GM21619 (cell line): Measurements from ENCODE around the gene INSYN1.
"Not testable (repeated sequence)": the region's sequence is repeated elsewhere in the genome, so short reads cannot be mapped to it uniquely, and the experiment has no call there.

Experiments used
- ATAC-seq: cut with Tn5 transposase; IDR thresholded peaks from one replicate; pipeline ENCODE4 v1.9.1; 2021; ENCODE audit not compliant: unreplicated experiment

INSYN1 gene

DNA sequence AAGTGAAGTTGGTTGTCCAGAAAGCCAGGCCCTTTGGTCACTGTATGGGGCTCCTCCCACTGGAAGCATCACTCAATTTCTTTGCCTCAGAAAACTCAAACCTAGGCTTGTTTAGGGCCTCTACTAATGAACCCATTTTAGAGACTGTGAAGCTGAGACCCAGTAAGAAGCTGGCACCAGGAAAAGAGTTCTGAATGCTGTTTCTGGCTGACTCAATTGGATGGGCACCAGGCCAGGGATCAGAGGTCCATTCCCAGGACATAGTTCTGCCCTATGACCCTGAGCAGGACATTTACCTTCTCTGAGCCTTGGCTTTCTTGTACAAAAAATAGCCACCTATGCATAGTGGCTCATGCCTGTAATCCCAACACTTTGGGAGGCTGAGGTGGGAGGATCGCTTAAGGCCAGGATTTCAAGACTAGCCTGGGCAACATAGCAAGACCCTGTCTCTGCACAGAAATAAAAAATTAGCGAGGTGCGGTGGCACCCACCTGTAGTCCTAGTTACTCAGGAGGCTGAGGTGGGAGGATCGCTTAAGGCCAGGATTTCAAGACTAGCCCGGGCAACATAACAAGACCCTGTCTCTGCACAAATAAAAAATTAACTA, 38.4 kb downstream of the INSYN1 start:
- ATAC-seq = no peak

DNA sequence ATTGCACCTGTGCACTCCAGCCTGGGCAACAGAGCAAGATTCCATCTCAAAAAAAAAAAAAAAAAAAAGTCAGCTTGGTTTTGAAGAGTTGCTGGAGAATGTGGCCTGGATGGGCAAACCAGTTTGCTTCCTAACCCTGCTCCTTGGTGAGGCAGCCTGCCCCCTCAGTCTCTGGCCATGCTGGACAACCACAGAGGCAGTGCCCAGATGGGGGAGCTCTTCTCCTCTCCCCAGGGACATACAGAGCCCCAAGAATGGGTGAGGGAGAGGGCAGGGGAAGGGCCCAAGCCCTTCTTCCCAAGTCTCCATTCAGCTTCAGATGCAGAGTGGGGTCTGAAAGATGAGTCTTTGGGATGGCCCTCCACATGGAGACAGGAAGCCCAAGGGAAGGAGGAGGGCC, 41.0 kb downstream of the INSYN1 start:
- no peak for ATAC-seq

DNA sequence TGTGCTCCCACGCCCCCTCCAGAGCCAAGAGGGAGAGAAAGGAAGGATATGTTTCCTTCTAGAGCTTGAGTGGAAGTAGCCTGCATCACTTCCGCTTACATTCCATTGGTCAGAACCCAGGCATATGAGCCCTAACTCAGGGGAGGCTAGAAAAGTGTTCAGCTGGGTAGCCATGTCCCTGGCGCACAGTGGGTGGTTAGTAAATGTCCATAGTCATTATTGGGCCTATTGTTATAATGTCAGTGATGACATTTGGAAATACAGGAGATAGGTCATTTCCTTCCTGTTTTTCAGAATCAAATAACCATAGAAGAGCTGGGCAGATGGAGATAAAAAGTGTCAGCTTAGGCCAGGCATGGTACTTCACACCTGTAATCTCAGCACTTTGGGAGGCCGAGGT, 41.6 kb downstream of the INSYN1 start:
- ATAC-seq = no peak

DNA sequence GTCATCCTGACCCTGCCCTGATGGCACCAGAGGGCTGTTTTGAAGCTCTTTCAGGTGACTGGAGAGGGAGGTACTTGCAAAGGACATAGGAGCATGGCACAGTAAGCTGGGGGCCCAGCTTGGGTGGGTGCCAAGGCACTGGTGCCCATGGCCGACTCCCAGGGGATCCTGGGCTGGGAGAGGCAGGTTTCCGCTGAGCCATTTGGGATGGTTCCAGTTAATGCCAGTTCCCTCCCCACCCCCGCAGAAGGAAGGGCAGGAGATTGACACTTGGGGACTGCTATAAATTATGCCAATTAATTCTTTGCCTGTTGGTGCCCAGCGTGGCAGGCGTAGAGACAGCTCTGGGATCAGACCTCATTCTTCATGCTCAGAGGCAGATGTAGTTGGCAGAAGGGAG, 42.8 kb downstream of the INSYN1 start:
- ATAC-seq = no peak

DNA sequence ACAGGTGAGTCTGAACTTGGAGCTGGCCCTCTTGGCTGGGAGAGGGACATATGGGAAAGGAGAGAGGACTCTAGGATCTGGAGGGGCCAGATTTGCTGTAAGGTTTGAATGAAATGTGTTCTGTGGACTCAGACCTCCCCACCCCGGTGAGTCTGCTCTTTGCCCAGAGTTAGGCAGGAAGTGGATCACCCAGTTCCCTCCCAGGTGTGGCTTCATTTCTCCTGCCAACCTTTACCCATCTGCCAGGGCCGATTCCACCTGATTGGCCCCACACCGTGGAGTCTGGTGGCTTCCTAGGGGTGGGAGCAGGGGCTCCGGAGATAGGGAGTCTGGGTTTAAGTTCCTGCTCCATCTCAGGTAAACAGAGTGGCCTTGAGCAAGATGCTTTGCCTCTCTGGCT, 43.5 kb downstream of the INSYN1 start:
- ATAC-seq = no peak

DNA sequence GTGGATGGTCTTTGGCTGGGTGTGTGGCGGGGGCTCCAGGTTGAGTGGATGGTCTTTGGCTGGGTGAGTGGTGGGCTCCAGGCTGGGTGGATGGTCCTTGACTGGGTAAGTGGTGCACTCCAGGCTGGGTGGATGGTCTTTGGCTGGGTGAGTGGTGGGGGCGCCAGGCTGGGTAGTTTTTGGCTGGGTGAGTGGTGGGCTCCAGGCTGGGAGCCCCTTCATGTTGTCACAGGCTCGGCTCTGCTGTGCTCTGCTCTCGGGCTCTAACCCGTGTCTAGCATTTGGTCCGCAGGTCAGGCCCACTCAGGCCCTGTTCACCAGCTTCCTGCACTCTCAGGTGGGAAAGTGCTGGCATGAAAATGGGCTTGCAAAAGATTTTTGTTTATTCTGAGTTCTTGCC, 43.9 kb downstream of the INSYN1 start:
- no peak for ATAC-seq

DNA sequence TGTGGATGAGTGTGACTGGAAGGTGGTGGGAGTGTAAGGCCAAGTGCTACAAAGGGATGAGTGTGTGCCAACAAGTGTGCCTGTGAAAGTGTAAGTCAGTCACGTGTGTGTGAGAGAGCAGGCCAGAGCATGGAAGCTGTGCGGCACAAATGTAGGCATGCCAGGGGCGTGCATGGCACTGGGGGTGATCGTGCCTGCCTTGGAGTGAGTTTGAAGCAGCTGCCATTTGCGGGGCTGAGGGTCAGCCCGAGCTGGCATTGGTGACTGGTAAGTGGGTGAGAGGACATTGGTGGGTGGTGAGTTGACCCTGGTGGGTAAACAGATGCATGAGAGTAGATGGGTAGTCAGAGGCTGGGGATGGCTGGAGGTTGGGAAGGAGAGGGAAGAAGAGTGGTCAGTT, 44.5 kb downstream of the INSYN1 start:
- no peak for ATAC-seq

DNA sequence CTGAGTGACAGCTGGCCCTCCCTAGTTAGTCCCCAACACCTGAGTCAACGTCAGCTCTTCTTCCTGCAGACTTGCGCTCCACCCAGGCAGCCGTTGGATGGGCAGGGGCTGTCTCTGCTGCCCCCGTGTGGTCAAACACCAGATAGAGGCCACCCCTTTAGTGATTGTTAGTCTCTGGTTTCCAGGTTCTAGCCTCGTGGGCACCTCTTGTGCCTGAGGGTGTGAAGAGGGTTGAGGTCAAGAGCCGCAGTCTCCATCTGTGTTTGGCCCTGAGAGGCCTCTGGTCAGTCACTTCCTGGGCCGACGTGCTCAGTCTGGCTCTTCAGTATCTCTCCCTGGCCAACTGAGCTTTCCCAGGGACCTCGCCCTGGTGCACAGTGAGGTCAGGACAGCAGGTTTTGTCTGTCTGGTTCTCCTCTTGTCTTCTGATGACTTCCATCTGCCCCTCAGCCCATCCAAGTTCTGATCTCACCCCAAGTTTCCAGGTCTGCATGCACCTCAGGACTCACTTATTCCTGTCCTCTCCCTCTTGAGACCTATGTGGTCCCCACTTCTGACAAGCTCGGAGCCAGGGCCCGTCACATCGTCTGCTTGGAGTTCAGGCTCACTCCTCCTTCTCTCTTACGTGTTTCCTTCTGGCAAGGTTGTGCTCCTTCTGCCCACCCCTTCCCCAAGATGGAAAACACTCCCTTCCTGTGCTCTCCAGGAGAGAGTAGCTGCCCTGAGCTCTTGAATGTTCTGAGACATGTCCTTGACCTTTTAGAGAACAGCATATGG, 48.1 kb downstream of the INSYN1 start:
- ATAC-seq = no peak

DNA sequence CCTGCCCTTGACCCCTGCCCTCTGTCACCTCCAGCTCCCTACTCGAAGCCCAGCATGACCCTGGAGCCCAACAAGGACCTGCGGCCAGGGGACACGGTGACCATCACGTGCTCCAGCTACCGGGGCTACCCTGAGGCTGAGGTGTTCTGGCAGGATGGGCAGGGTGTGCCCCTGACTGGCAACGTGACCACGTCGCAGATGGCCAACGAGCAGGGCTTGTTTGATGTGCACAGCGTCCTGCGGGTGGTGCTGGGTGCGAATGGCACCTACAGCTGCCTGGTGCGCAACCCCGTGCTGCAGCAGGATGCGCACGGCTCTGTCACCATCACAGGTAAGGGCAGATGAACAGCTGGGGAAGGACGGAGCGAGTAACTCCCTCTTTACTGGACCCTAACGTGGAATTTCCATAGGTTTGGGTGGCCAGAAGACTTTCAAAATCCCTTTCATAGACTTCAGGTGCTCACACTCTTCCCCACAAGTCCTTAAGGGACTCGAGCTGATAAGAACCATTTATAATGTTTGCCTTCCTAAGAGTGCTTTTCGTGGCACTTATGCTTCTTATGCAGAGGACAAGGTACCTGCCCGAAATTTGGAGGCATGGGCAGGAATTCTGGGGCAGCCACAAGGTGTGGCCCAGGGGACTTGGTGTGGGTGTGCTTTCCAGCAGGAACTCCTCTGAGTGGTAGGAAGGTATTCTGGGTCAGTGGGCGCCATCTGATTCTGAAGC, 48.8 kb downstream of the INSYN1 start:
- not testable (repeated sequence) for ATAC-seq

DNA sequence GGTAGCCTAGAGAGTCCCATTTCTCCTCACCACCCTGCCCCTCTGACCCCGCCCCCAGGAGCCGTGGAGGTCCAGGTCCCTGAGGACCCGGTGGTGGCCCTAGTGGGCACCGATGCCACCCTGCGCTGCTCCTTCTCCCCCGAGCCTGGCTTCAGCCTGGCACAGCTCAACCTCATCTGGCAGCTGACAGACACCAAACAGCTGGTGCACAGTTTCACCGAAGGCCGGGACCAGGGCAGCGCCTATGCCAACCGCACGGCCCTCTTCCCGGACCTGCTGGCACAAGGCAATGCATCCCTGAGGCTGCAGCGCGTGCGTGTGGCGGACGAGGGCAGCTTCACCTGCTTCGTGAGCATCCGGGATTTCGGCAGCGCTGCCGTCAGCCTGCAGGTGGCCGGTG, 49.5 kb downstream of the INSYN1 start:
- not testable (repeated sequence) for ATAC-seq

DNA sequence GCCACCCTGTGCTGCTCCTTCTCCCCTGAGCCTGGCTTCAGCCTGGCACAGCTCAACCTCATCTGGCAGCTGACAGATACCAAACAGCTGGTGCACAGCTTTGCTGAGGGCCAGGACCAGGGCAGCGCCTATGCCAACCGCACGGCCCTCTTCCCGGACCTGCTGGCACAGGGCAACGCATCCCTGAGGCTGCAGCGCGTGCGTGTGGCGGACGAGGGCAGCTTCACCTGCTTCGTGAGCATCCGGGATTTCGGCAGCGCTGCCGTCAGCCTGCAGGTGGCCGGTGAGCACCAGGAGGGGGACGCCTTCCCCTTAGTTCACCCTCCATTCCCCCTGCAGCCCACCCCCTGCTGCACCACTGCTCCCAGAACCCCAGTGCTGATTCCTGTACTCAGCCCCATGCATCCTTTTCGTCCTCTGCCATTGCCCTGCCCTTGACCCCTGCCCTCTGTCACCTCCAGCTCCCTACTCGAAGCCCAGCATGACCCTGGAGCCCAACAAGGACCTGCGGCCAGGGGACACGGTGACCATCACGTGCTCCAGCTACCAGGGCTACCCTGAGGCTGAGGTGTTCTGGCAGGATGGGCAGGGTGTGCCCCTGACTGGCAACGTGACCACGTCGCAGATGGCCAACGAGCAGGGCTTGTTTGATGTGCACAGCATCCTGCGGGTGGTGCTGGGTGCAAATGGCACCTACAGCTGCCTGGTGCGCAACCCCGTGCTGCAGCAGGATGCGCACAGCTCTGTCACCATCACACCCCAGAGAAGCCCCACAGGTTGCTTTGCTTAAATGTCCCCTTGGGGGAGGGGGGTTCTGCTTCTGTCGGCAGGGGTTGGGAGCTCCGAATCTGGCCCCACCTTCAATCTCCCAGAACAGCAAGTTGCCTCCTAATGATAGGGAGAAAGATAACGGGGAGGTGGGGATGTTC, 50.6 kb downstream of the INSYN1 start:
- not testable (repeated sequence) for ATAC-seq

DNA sequence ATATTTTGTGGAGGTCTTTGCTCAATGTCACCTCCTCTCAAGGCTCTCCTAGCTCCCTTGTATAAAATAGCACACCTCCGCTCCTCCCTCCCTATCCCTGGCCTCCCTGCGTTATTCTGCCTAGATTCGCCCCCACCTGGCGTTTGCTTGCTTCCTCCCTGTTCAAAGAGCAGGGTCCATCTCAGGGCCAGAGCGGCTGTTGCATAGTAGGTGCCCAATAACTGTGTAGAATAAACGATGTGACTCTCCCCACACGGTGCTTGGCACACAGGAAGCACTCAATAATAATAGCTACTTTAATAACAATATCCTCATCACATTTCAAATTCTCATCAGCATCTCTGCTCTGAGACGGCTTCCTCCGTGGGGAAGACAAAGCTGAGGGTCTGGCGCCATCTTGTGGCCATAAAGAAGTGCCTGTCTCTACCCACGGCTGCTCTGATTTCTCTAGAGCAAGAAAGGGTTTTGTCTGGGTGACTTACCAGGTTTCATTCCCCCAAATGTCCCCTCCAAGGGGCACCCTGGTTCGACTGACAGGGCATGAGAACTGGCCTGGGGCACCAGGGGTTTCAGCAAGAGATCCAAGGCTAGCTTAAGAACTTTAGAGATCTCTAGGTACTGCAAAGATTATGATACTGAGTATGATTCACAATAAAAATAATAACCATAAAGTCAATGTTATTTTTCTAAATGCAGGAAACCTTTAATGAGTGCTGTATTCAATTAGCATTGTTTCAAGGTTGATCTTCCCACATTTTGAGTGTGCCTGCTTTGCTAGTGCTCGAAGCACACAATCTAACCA, 52.9 kb downstream of the INSYN1 start:
- ATAC-seq = no peak

DNA sequence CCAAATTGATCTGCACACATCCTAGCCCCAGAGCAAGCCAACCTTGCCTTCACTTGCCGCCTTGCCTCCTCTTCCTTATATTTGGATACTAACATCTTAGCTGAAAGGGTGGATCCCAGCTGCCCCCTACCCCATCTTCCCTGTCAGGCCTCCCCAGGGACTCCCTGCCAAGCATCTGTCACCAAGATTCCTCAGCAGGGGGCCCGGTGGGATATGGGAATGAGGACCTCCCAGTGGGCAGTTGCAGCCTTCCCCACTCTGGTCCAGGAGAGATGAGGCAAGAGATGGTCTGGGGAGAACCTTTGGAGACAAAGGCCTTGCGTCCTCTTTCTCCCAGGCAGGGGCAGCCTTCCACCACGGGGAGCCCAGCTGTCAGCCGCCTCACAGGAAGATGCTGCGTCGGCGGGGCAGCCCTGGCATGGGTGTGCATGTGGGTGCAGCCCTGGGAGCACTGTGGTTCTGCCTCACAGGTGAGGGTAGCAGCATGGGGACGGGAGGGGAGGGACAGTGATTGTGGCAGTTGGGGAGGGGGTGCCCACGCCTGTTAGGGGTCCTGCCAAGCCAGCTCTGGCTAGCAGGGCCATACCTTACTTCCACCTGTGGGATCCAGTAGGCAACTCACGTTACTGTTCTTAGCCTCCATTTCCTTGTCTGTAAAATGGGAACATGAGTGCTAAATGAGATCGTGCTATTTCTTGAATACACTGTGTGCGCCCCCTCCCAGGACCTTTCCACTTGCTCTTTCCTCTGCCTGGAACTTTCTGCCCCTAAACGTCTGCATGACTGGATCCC, 53.7 kb downstream of the INSYN1 start:
- no peak for ATAC-seq

DNA sequence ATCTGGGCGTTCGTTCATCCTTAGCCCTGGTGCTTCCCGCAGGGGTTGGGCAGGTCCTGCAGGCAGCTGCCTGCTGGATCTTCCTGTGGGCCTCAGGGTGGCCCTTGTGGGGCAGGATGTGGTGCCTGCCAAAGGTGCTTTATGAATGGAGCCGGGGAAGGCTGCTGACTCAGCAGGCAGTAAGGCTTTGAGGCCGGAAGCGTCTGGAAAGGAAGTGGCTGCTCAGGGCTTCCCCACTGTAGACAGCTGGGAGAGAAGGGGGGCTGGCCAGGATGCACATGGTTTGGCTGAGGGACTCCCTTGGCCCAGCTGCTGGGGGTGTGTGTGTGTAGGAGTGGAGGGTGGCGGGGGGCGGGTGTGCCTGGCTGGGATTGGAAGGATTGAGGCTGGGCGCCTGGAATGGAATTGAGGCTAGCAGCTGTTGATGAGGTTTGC, 56.1 kb downstream of the INSYN1 start:
- peak; percentile 87 for ATAC-seq

DNA sequence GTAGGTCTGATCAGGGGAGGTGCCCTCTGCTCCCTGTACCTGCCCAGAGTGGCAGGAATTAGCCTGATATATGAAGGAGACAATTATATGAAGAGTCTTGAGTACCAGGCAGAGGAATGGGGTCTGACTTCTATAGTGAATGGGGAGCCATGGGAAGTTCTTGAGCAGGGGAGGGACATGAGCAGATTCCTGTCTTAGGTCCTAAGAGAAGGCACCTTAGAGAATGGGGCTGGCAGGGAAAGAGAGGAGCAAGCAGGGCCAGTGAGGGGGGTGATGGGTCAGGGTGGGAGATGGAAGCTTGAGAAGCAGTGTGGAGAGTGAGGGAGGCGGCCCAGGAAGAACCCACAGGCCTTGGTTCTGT, 56.5 kb downstream of the INSYN1 start:
- no peak for ATAC-seq

DNA sequence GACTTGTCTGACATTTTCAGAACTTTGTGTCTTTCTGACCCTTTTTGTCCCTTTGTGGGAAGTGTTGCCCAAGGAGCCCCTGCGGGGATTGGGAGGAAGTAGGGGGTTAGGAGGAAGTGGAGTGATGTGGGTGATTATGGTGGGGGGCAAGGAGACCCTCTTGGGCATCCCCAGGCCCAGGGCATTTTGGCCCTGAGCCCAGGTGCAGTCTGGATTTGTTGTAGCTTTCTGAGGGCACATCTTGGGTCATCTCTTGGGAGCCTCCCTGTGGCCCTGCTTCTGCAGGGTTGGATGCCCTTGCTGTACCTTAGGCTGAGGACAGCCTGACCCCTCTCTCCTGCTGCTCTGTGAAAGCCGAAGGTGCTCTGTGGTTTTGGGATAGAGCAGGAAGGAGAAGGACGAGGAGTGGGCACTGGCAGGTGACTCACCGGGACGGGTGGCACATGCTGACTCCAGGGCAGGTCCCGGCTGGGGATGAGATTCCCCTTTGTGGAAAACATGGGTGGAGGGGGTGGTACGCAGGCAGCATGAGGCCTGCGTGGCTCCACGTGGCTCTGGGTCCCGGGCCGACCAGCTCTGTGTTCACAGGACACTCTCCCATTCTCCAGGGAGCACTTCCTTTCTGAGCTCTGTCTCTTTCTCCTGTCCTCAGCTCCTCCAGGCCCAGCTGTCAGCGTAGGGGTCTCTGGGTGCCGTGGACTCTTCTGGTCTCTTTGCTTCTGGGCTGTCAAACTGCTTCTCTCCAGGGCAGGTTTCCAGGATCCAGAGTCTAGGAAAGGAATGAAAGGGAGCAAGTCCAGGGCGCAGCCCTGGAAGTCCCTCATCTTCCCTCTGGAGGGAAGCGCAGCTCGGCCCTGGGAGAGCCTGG, 57.1 kb downstream of the INSYN1 start:
- ATAC-seq = no peak

DNA sequence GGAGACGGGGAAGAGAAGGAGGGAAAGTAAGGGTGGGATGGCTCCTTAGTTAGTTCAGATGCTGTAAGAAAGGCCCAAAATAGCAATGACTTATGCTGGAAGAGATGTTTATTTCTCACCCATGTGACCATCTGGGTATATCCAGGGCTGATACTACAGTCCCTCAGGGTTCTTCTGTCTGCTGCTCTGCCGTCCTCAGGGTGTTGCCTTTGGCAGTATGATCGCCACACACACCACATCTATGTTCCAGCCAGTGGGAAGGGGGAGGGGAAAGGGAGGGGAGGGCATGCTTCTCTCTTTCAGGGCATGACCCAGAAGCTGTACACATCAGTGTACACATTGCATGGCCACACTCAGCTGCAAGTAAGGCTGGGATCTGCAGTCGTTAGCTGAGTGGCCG, 58.7 kb downstream of the INSYN1 start:
- ATAC-seq = no peak

DNA sequence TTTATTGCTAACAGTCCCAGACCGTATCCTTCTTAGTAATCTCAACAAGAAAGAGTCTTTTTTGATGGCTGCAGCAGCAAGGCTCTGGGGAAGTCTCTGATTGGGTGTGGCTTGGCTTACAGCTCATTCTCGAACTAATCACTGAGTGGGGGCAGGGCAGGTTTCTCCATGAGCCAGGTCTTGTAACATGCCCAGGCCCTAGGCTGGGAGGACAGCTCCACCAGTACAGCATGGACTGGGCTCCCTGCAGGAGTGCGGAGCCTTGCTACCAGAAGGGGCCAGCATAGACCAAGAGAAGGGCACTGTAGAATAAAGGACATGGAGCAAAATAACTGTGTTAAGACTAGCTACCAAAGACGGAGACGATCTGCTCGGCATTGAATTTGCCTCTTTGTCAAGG, 61.8 kb downstream of the INSYN1 start:
- ATAC-seq = no peak

DNA sequence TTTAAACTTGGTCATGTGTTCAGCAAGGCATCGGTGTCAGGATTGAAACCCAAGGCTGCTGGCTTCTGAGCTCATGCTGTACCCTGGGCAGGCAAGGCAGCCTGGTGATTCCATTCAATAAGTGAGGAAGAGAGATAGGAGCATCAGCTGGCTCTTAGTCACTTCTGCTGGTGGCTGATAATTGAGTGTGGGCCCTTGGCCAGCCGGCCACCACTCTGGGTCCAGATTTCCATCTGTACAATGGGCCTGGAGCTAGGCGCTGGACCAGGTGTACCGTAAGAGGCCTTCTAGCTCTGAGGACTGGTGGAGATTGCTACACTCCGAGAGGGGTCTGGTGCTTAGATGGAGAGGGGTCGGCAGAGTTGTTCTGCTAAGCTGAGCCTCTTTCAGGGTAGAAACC, 64.7 kb downstream of the INSYN1 start:
- no peak for ATAC-seq
